Measurements from ENCODE around the gene PIGV. TPM values are rescaled to one million over a fixed set of nuclear protein-coding genes. Genes with fewer than 3 reads are reported as not detected.

The PIGV gene
- total and polyA plus RNA-seq, 5 donors from 2014 or later, result 8.3 to 13.2 (median 9.1) TPM

DNA sequence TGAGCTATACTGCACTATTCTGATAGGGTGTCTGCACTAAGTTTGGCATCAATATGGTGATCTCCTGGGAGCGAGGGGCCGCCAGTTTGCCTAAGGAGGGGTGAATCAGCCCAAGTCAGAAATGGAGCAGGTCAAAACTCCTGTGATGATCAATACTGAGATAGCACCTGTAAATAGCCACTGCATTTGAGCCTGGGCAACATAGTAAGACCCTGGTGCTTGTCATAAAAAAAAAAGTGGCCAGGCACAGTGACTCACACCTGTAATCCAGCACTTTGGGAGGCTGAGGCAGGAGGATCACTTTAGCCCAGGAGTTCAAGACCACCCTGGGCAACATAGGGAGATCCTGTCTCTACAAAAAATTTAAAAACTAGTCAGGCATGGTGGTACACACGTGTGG is 27.1 kb downstream of the PIGV start:
- Histone ChIP-seq H3K27ac (ENCODE audit: insufficient read depth, low read length, poor library complexity, severe bottlenecking) (no peak overlapping the region), H3K27me3 (ENCODE audit: control insufficient read depth, insufficient read depth, low read length) (no peaks in the 10 kb centered on the region), H3K9me3 (ENCODE audit: control insufficient read depth in 2 of 2, low read length in 2 of 2) (no peaks in the 10 kb centered on the region), H3K4me3 (ENCODE audit: low read depth, low read length) (no peak overlapping the region), H3K4me1 (ENCODE audit: control insufficient read depth, insufficient read depth, low read length, poor library complexity, severe bottlenecking) (no peaks in the 10 kb centered on the region), H3K36me3 (ENCODE audit: control insufficient read depth, insufficient read depth, low read length) (no peaks in the 10 kb centered on the region)
- Mint-ChIP-seq H3K36me3 (no peaks in the 10 kb centered on the region), H3K4me1 (peaks cover 0 to 14% (median 3%) of the 10 kb centered on the region in 4 donors), H3K27me3 (no peaks in the 10 kb centered on the region), H3K27ac (no peak overlapping the region), H3K4me3 (no peak overlapping the region), H3K9me3 (no peaks in the 10 kb centered on the region)
- no peak for ATAC-seq (ENCODE audit: low read depth in 2 of 2)
- DNase-seq, result no peak

DNA sequence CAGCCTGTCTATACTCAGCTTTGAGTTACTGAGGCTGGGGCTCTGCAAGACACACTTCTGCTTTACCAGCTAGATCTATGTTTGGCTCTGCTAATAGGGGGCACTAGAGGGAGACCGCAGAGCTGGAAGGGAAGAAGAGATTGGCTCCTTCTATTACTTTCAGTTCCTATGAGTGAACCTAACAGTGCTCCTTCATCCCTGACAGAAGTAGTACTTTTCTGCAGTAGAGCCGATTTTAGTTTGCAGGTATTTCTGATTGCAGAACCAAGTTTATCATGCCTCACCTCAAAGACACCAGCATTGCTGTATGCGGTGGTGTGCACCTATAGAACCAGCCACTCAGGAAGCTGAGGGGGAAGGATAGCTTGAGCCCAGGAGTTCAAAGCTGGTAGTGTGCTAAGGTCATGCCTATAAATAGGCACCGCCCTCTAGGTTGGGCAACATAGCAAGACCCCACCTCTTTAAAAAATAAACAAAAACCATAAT is 33.1 kb downstream of the PIGV start:
- peak overlapping the region; percentile 77 for H3K4me3 ChIP-seq (ENCODE audit: low read depth, low read length)
- Mint-ChIP-seq H3K4me3 (peak overlapping the region; percentile 71 to 86 (median 78)), H3K9me3 (no peaks in the 10 kb centered on the region)

DNA sequence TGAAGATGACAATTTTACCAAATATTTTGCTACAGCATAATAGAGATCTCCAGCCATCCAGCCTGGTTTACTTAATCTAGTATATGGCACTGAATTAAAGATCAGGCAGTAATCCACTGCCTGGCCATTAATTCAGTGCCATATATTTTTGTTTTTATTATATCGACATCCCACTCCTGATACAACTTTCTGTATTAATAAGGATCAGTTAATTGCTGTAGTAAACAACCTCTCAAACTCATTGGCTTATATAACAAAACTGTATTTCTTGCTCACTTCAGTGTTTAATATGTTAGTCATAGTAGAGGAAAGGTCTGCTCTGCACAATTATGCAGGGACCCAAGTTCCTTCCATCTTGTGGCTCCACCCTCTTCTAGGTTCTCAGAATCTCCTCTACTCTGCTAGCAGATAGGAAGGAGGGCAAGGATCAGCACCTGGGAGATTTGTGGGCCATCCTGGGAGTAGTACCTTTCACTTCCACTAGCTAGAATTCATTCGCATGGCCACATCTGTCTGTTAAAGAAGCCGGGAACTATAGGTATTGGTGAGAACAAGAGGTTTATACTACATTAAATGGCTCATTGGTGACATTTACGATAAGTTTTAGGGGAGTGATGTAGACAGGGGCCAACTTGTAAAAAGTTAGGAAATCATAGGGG is 35.1 kb downstream of the PIGV start:
- no peaks in the 10 kb centered on the region for H3K9me3 Mint-ChIP-seq
- H3K27me3 Mint-ChIP-seq, result no peaks in the 10 kb centered on the region
- Histone ChIP-seq H3K4me3 (ENCODE audit: low read depth, low read length) (no peak overlapping the region), H3K4me1 (ENCODE audit: control insufficient read depth, insufficient read depth, low read length, poor library complexity, severe bottlenecking) (peaks cover 35% of the 10 kb centered on the region), H3K27me3 (ENCODE audit: control insufficient read depth, insufficient read depth, low read length) (no peaks in the 10 kb centered on the region), H3K27ac (ENCODE audit: insufficient read depth, low read length, poor library complexity, severe bottlenecking) (no peak overlapping the region), H3K9me3 (ENCODE audit: control insufficient read depth in 2 of 2, low read length in 2 of 2) (no peaks in the 10 kb centered on the region), H3K36me3 (ENCODE audit: control insufficient read depth, insufficient read depth, low read length) (no peaks in the 10 kb centered on the region)
- peak overlapping the region in 2 of 4 donors; percentile 16 to 59 for H3K4me3 Mint-ChIP-seq
- H3K4me1 Mint-ChIP-seq, result peaks cover 9 to 47% (median 16%) of the 10 kb centered on the region in 4 donors
- DNase-seq (no peak), ATAC-seq (ENCODE audit: low read depth in 2 of 2) (no peak)
- no peaks in the 10 kb centered on the region for H3K36me3 Mint-ChIP-seq
- H3K27ac Mint-ChIP-seq, result peak overlapping the region in 2 of 3 donors; percentile 67 to 85

More for the DNA sequence above, 33.1 kb downstream of the PIGV start:
- Histone ChIP-seq H3K36me3 (ENCODE audit: control insufficient read depth, insufficient read depth, low read length) (no peaks in the 10 kb centered on the region), H3K27me3 (ENCODE audit: control insufficient read depth, insufficient read depth, low read length) (no peaks in the 10 kb centered on the region), H3K9me3 (ENCODE audit: control insufficient read depth in 2 of 2, low read length in 2 of 2) (no peaks in the 10 kb centered on the region), H3K27ac (ENCODE audit: insufficient read depth, low read length, poor library complexity, severe bottlenecking) (peak overlapping the region; percentile 67), H3K4me1 (ENCODE audit: control insufficient read depth, insufficient read depth, low read length, poor library complexity, severe bottlenecking) (peaks cover 24% of the 10 kb centered on the region)
- Mint-ChIP-seq H3K27ac (peak overlapping the region; percentile 89 to 96 (median 90)), H3K4me1 (peaks cover 9 to 36% (median 10%) of the 10 kb centered on the region in 4 donors), H3K27me3 (no peaks in the 10 kb centered on the region), H3K36me3 (no peaks in the 10 kb centered on the region)
- ATAC-seq (ENCODE audit: low read depth in 2 of 2) (peak; percentile 94 to 96), DNase-seq (peak; percentile 21 to 75 (median 61))

DNA sequence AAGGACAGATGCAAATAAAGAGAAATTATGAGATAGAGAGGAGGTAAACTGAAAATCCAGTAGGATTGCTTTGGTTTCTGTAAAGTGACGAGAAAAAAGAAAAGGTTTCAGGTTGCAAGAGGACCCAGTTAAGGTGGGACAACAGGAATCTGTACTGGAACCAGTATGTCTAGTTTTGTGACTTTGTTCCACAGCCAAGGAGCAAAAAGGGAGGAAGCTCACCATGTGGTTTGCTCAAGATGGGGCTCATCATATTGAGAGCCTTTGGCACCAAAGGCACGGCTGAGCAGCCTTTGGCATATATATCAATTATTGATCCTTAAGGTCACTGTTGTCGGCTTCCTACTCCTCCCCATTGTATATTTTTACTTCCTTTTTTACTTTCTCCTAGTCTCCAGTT is 37.0 kb downstream of the PIGV start:
- H3K4me1 Mint-ChIP-seq, result peaks cover 15 to 66% (median 32%) of the 10 kb centered on the region in 4 donors
- peaks cover 9% of the 10 kb centered on the region for H3K36me3 Mint-ChIP-seq
- ATAC-seq (ENCODE audit: low read depth in 2 of 2) (no peak), DNase-seq (no peak)
- Histone ChIP-seq H3K9me3 (ENCODE audit: control insufficient read depth in 2 of 2, low read length in 2 of 2) (no peaks in the 10 kb centered on the region), H3K36me3 (ENCODE audit: control insufficient read depth, insufficient read depth, low read length) (no peaks in the 10 kb centered on the region), H3K27ac (ENCODE audit: insufficient read depth, low read length, poor library complexity, severe bottlenecking) (peak overlapping the region; percentile 87), H3K4me1 (ENCODE audit: control insufficient read depth, insufficient read depth, low read length, poor library complexity, severe bottlenecking) (peaks cover 53% of the 10 kb centered on the region), H3K4me3 (ENCODE audit: low read depth, low read length) (no peak overlapping the region), H3K27me3 (ENCODE audit: control insufficient read depth, insufficient read depth, low read length) (no peaks in the 10 kb centered on the region)
- H3K4me3 Mint-ChIP-seq, result peak overlapping the region; percentile 92 to 95 (median 94)
- no peaks in the 10 kb centered on the region for H3K27me3 Mint-ChIP-seq
- no peaks in the 10 kb centered on the region for H3K9me3 Mint-ChIP-seq
- peak overlapping the region; percentile 90 to 99 (median 94) for H3K27ac Mint-ChIP-seq

DNA sequence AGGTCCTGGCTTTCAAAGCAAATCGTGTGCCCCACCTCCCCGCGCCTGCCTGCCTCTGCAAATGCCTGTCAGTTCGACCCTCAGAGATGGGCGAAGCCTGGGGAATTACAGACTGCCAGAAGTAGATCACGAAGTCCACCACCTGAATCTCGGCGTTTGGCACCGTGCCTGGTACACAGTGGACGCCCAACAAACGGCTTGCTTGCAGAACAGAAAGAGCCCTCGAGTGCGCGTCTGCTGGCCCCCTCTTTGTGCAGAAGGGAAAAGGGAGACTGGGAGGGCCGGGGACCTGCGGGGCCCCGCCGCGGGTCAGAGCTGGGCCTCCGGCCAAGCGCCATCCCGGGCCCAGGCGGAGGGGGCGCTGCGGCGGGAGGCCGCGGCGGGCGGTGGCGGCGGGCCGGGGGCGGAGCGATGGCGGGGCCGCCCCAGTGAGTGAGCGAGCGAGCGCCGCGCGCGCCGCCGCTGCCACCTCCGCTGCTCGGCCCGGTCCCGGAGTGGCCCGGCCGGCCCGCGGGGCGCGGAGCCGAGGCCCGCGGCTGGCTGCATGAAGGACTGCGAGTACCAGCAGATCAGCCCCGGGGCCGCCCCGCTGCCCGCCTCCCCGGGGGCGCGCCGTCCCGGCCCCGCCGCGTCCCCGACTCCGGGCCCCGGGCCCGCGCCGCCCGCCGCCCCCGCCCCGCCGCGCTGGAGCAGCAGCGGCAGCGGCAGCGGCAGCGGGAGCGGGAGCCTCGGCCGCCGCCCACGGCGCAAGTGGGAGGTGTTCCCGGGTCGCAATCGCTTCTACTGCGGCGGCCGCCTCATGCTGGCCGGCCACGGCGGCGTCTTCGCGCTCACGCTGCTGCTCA is 38.7 kb downstream of the PIGV start, which contains the start of gene ZDHHC18:
Gene ZDHHC18 (plus strand): TSS at position 428 of the 845 bp plus-strand sequence. CDS start 117 bp downstream, at position 545.
- H3K4me1 ChIP-seq (ENCODE audit: control insufficient read depth, insufficient read depth, low read length, poor library complexity, severe bottlenecking), result peaks cover 58% of the 10 kb centered on the region

DNA sequence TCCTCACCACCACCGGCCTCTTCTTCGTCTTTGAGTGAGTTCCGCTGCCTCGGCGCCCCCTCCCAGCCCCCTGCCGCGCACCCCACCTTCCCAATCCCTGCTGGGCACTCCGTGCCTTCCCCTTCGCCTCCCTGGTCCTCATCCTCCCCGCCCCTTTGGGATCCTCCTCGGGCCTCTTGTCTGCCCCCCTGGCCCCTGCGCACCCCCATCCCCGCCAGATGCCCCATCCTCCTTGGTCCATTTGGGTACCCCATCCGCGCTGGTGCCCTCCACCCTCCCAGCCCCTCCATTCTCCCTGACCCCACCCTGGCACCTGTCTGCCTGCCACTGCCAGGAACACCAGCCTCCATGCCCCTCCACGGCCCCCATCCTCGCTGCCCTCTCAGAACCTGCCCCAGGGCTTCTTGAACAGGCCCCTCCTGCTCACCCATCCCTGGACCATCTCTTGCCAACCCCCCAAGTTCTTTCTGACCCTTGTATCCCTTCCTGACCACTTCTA is 39.4 kb downstream of the PIGV start:
- peaks cover 13% of the 10 kb centered on the region for H3K36me3 Mint-ChIP-seq
- Histone ChIP-seq H3K4me1 (ENCODE audit: control insufficient read depth, insufficient read depth, low read length, poor library complexity, severe bottlenecking) (peaks cover 64% of the 10 kb centered on the region), H3K4me3 (ENCODE audit: low read depth, low read length) (peak overlapping the region; percentile 78), H3K9me3 (ENCODE audit: control insufficient read depth in 2 of 2, low read length in 2 of 2) (no peaks in the 10 kb centered on the region), H3K27me3 (ENCODE audit: control insufficient read depth, insufficient read depth, low read length) (no peaks in the 10 kb centered on the region), H3K27ac (ENCODE audit: insufficient read depth, low read length, poor library complexity, severe bottlenecking) (peak overlapping the region; percentile 99), H3K36me3 (ENCODE audit: control insufficient read depth, insufficient read depth, low read length) (peaks cover 7% of the 10 kb centered on the region)
- DNase-seq, result no peak
- H3K27me3 Mint-ChIP-seq, result no peaks in the 10 kb centered on the region
- peaks cover 15 to 75% (median 42%) of the 10 kb centered on the region in 4 donors for H3K4me1 Mint-ChIP-seq
- H3K9me3 Mint-ChIP-seq, result no peaks in the 10 kb centered on the region
- H3K27ac Mint-ChIP-seq, result peak overlapping the region; percentile 98 to 100 (median 99)
- no peak for ATAC-seq (ENCODE audit: low read depth in 2 of 2)
- H3K4me3 Mint-ChIP-seq, result peak overlapping the region; percentile 94 to 97 (median 96)

More for the DNA sequence above, 38.7 kb downstream of the PIGV start, which contains the start of gene ZDHHC18:
- Histone ChIP-seq H3K9me3 (ENCODE audit: control insufficient read depth in 2 of 2, low read length in 2 of 2) (no peaks in the 10 kb centered on the region), H3K27me3 (ENCODE audit: control insufficient read depth, insufficient read depth, low read length) (no peaks in the 10 kb centered on the region), H3K27ac (ENCODE audit: insufficient read depth, low read length, poor library complexity, severe bottlenecking) (peak within 1 kb of the TSS; percentile 99), H3K36me3 (ENCODE audit: control insufficient read depth, insufficient read depth, low read length) (peaks cover 2% of the 10 kb centered on the region), H3K4me3 (ENCODE audit: low read depth, low read length) (peak within 1 kb of the TSS; percentile 78)
- peak; percentile 90 to 91 for ATAC-seq (ENCODE audit: low read depth in 2 of 2)
- DNase-seq, result peak; percentile 64 to 75 (median 68)
- H3K4me3 Mint-ChIP-seq, result peak within 1 kb of the TSS; percentile 94 to 97 (median 96)
- peaks cover 15 to 69% (median 38%) of the 10 kb centered on the region in 4 donors for H3K4me1 Mint-ChIP-seq
- no peaks in the 10 kb centered on the region for H3K9me3 Mint-ChIP-seq
- no peaks in the 10 kb centered on the region for H3K27me3 Mint-ChIP-seq
- H3K36me3 Mint-ChIP-seq, result peaks cover 9% of the 10 kb centered on the region
- peak within 1 kb of the TSS; percentile 99 to 100 (median 99) for H3K27ac Mint-ChIP-seq

DNA sequence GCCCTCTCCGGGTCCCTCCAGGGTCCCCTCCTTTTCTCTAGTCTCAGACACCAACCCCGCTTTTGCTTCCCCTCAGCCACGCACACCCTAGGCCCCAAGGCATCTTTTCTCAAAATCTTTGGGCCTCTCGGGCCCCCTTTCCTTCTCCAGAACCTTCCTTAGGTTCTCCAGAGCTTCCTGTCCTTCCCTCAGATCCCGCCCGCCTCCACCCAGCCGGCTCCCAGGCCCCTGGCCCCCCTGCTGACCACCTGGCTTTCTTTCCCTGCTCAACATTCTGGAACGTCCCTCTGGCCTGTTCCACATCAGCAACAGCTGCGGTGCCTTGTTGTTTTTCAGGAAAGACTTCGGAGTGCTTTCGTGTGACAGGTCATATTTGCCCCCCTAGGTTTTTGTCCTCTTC is 39.9 kb downstream of the PIGV start:
- no peak for ATAC-seq (ENCODE audit: low read depth in 2 of 2)
- Histone ChIP-seq H3K4me1 (ENCODE audit: control insufficient read depth, insufficient read depth, low read length, poor library complexity, severe bottlenecking) (peaks cover 69% of the 10 kb centered on the region), H3K36me3 (ENCODE audit: control insufficient read depth, insufficient read depth, low read length) (peaks cover 11% of the 10 kb centered on the region), H3K27me3 (ENCODE audit: control insufficient read depth, insufficient read depth, low read length) (no peaks in the 10 kb centered on the region), H3K4me3 (ENCODE audit: low read depth, low read length) (peak overlapping the region; percentile 78), H3K9me3 (ENCODE audit: control insufficient read depth in 2 of 2, low read length in 2 of 2) (no peaks in the 10 kb centered on the region), H3K27ac (ENCODE audit: insufficient read depth, low read length, poor library complexity, severe bottlenecking) (peak overlapping the region; percentile 99)
- Mint-ChIP-seq H3K9me3 (no peaks in the 10 kb centered on the region), H3K27ac (peak overlapping the region; percentile 98 to 100 (median 99)), H3K4me1 (peaks cover 15 to 80% (median 44%) of the 10 kb centered on the region in 4 donors), H3K36me3 (peaks cover 16% of the 10 kb centered on the region), H3K4me3 (peak overlapping the region; percentile 94 to 97 (median 96)), H3K27me3 (no peaks in the 10 kb centered on the region)
- no peak for DNase-seq
